ENCODE results near the gene KCP.
"Not testable (repeated sequence)": the region's sequence is repeated elsewhere in the genome, so short reads cannot be mapped to it uniquely, and the experiment has no call there.

KCP gene

DNA sequence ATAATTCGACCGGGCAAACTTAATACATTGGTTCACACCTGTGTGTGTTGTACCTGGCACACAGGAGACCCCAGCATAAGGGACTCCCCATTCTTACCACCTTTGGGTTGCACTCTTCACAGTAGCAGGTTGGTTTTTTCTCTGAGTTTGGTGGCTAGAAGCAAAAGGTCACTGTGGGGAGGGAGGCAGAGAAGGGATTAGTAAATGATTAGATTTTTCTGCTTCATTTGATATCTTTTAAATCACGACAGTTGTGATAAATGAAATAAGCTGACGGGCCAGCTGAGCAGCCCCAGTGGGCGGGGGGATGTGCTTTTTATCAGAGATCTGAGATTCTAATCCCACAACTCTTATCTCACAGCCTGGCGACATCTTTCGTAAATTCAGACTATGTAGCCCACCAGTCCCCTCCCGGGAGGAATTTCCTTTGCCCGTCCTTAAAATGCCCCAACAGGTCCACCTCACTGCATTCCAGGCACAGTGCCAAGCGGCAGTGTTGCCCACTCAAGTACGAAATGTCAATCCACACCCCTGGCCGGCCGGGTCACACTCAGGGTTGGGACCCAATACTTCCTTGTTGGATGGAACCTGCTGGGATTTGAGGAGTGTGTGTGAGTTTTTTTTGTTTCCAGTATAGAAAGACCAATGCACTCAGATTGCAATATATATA is 10.5 kb upstream of the KCP start:
- DNase-seq: no peak

DNA sequence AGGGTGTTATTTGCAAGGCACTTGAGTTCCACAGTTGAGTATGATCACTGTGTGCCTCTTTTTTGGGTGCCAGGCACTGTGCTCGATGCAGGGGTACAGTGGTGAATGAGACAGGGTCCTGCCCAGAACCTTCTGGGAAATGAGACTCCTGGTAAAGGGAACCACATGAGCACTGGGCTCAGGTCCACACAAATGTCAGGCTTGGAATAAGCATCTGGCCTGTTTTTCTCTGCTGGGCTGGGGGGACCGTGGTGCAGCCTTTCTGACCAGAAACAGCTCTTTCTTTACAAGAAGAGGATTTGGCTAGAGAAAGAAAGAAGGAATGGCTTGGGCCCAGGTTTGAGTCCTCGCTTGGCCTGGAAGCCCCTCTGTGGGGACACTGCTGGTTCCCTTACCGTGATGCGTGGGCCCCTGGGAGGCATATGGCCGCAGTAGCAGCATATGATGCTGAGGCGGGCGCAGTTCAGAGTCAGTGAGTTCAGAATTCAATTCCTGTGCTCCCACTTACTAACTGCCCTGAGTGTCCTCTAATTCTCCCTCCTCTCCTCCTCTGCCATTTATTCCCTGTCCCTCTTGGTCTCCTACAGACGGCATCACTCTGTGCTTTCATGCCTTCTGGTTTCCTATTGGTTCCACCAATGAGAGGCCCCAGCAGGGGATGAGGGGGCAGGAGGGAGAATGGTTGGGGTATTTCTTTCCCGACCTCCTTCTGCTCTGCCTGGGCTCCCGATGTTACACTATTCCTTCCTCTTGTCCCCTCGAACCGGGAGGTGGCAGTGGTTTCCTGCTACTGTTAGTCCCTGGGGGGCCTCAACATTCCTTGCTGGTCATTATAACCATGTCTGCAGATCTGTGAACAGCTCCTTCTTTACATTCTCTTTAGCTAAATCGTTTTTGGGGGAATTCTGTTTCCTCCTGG is 9.6 kb upstream of the KCP start:
- DNase-seq: peak in 1 of 2 experiments; percentile 19

DNA sequence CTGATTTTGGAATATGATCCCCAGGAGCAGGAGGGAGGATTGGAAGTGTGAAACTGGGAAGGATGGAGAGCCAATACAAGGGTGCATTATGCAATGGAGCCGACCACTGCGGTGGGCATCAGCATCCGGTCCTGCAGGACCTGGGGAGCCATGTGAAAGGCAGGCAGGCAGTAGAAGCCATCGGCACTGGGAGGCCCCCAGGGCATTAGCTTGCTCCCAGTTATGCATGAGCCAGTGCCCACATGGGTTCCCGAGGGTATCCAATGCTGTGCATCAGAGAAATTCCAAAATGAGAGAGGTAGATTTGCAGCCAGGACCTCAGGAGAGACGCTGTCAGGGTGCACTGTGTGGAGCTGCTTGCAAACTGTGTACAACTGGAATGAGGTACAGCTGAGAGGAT is 8.7 kb upstream of the KCP start:
- no peak for DNase-seq

GRCh38 chr7:128918016-128918665 is 7.6 kb upstream of the KCP start:
- no peak for DNase-seq

DNA sequence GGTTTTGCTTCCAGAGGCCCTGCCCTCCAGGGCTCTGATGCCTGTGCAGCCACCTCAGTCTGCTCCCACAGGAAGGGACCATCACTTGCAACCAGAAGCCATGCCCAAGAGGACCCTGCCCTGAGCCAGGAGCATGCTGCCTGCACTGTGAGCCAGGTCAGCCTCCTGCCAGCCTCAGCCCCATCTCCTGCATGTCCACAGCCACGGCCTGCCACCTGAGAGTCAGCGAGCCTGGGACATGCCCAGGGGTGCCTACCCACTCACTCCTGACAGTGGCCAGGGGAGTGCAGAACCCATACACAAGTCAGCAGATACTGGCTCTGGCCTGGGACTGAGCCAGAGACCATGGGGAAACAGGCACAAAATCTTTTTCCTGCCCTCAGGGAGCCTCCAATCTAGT is 6.6 kb upstream of the KCP start:
- DNase-seq: no peak

DNA sequence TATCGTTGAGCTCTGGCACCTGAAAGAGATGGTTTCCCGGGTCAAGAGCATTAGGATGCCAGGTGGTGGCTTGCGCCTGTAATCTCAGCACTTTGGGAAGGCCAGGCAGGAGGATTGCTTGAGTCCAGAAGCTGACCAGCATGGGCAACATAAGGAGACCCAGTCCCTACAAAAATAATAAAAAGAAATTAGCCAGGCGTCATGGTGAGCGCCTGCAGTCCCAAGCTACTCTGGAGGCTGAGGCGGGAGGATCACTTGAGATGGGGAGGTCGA is 6.1 kb upstream of the KCP start:
- no peak for DNase-seq

DNA sequence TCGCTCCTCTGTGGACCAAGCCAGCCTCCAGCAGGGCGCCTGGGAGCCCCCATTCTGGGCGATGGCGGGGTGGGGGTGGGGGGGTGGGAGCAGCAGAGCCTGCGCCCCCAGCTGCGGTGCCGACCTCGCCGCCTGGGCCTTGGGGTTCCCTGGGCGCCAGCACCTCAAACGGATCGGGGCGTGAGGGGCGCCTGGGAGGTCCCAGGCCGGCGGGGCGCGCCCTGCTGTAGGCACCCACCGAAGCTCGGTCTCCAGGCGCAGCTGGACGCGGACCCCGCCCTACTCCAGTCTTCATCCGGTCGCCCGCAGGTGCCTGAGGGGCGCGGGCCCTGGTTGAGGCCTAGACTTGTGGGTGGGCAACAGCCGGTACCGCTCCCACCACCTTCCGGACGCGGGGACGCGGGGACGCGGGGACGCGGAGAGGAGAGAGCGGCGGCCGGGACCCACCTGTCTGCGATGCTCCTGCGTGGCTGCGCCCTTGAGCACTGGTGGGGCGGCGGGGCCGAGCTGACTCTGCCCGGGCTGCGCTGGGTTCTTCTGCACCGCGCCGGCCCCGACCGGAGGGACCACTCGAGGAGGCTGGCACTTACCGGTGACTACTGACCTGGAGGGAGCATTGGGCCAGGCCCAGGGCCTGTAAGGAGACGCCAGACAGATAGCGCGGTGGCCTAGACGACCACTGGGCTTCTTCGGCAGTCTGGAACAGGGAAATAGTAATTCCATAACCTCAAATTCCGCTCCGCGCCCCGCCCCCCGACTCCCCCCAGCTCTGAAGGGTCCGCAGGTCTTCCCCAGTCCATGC is 5.5 kb upstream of the KCP start:
- DNase-seq: no peak

- DNase-seq: no peak
Measured at GRCh38 chr7:128915271-128915819, 4.8 kb upstream of the KCP start.

DNA sequence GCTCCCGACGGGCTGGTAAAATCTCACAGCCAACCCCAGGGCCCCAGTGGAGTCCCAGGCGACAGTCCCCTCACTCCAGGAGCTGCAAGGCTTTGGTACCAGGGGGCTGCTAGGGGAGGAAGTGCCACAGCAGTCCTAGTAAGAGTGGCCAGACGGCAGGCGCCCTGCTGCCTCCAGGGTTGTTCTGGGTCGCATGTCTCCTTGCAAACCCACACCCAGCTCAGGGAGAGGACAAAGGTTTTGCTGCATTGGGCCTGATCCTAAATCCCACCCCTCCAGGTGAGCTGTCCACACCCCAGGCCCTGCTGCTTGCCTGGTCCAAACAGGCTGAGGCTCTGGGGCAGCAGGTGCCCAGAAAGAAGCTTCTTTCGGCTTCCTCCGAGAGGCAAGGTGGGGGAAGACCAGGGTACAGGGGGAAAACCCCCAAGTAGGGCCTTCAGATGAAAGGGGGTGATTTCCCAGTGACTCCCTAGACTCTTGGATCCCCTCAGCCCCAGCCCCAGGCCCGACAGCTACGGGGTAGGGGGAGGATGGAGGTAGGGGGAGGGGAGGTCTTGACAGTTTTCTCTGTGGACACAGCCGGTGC is 4.2 kb upstream of the KCP start:
- no peak for DNase-seq

DNA sequence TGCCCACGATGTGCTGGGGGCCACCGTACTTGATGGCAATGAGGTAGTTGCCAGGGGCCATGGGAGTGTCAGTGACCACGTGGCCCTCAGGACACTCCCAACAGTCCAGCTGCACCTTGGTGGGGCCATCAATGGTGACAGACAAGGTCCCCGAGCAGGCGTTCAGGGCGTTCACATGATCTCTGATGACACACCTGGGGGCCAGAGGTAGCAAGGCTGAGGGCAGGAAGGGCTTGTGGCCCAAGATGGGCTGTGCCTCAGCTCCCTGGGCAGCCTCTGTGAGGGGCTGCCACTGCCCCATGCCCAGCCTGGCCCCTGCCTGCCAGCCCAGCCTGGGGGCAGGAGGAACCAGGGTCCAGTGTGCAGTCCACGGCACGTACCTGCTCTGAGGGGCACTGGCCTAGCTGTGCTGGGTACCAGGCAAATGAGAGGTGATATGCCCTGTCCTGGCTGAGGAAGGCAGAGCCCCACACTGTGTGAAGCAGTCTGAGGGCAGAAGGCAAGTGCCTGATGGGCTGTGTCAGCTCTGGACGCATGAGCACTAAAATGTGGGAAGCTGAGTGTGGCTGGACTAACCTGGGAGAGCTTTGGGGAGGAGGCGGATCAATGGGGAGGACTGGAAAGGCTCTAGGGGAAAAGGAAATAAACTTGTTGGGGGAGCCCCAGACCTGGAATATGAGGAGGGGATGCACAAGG is 3.5 kb upstream of the KCP start:
- DNase-seq: no peak

- not testable (repeated sequence) for DNase-seq
Measured at GRCh38 chr7:128912709-128913495, 2.4 kb upstream of the KCP start.

DNA sequence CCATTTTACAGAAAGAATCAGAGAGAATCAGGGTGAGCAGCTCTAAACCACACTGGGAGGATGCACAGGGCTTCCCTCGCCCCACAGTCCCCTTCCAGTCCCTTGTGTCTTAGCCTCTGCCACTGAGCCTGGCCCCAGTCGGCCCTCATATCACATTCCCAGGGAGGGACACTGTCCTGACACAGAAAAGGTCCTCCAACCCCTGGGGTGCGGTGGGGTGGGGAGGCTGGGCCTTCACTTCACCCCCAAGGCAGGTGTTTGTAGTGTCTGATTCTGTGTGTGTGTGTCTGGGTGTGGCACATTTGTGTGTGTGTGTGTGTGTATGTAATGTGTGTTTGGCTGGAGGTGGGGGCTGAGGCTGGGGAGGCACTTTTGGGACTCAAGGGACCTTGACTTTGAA is 1.8 kb upstream of the KCP start:
- DNase-seq: no peak

DNA sequence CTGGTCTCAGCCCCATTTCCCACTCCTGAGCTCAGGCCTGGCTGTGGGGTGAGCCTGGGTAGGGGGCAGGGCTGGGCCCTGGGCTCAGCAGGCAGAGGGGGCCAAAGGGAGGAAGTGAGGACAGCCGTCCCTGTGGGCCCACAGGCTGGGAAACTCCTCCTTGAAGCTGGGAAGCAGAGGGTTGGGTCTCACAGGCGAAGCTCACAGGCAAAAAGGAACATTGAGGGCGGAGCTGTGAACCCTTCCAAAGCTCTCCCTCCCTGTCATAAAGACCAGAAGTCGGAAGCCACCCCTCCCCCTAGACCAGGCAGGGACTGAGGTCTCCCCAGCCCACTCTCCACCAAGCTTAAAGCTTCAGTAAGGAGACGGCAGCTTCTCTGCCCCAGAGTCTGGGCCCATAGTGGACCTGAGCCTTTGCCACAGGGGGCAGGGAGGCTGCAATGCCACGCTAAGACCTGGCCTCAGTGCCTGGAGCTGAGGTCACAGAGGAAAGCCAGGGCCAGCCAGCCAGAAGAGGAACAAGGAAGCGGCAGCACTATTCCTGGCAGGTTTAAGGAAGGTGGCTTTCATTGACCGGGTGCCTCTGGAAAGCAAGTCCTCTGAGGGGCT is 1.0 kb upstream of the KCP start:
- DNase-seq: peak; percentile 33 to 44

- no peak for DNase-seq
Measured at GRCh38 chr7:128909625-128910568, 612 bp downstream of the KCP start.

DNA sequence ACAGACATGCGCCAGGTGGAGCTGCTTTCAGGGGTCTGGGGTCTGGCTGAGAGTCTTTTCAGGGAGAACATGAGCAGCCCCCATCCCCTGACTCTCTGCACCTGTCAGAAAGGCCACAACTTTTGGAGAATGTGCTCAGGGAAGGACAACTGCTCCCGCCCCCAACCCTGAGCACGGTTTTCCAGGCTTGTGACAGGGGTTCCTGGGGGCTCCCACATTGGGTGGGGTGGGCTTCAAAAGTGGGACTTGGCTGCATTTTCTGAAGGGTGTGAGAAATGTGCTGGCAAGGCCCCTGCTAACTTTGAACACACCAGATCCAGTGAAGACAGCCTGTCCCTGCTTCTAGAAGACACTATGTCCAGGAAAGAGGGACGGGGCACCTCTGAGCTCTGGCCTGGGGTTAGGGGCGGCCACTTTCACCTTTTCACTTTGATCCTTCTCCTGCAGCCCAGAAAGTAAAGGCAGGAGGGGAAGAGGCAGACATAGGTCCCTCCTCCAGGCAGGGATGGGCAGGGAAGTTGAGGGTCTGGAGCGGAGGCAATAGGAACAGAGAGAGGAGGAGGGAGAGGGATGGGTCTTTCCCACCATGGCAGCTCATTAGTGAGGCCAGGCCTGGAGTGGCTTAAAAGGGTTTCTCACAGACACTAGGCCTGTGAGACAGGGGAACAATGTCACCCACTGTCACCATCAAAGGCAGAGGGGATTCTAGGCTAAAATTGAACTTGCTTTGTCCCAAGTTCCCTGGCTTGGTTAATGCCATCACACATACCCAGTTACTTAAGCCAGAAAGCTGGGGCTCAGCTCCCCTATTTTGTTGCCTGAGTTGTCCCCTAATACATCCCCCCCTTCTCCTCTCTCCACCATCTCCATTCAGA is 1.5 kb downstream of the KCP start:
- no peak for DNase-seq

DNA sequence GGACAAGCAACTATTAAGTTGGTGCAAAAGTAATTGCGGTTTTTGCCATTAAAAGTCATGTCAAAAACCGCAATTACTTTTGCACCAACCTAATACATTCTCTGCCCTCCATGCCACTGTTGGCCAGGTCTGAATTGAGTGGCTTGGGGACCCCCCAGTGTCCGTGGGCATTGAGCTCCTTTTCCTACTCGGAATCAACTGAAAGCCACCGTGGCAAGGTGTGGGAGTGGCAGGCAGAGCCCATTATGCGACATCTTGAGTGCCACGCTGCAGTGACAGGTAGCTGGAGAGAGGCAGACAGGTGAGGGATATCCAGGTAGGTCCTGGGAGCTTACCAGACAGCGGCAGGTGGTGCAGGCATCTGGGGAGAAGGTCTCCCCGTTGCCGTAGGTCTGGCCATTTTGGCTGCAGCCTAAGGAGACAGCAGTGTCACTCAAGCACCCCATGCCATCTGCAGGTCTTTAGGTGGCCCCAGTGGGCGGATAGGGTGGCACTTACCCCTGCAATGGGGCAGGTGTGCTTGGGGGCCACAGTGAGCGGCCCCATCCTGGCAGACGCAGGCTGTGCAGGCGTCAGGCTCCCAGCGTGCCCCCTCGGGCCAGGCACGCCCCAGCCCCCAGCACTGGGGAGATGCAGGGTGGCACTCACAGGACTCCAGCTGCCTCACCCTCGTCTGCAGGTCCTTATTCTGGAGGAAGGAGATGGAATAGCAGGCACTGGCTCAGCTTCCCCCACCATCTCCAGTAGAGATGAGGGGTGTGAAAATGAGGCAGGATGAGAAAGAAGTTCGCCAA is 3.5 kb downstream of the KCP start:
- DNase-seq: no peak

- DNase-seq: no peak
Measured at GRCh38 chr7:128906001-128906765, 4.3 kb downstream of the KCP start.

Data from Kasumi-1 (cell line).